ENCODE results near the gene LGALS9. TPM values are rescaled to one million over a fixed set of nuclear protein-coding genes. Genes with fewer than 3 reads are reported as not detected.

LGALS9 gene
- polyA plus RNA-seq, 1 experiment = 3.0 TPM

DNA sequence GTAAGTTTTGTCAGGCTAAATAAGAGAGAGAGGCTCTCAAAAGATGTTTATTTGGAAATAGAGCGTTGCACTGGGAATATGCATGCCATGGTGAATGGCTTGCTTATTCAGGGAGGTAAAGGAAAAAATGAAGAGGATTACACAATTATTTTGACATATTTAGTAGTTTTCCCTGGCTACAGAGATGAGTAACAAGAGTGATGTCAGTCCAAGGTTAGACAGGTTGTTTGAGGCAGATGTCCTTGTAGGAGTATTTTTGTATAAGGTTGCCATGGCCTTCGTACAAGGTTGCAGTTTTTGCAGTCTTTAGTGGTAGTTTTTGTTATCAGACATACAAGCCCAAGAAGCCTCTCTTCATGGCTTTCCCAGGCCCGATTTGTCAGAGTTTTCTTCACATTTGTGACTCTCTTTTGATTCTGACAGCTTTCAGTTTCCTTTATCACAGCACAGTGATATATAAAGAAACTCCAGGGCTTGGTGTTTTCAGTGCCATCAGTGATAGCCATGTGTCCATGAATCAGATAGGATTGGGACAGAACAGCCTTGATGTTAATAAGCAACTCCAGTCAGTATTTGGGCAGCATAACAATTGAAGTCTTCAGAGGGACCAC, 18.7 kb upstream of the LGALS9 start:
- H3K4me3 ChIP-seq (ENCODE audit: low read depth, low read length) = no peak overlapping the region
- TF ChIP-seq, protein P1, sequence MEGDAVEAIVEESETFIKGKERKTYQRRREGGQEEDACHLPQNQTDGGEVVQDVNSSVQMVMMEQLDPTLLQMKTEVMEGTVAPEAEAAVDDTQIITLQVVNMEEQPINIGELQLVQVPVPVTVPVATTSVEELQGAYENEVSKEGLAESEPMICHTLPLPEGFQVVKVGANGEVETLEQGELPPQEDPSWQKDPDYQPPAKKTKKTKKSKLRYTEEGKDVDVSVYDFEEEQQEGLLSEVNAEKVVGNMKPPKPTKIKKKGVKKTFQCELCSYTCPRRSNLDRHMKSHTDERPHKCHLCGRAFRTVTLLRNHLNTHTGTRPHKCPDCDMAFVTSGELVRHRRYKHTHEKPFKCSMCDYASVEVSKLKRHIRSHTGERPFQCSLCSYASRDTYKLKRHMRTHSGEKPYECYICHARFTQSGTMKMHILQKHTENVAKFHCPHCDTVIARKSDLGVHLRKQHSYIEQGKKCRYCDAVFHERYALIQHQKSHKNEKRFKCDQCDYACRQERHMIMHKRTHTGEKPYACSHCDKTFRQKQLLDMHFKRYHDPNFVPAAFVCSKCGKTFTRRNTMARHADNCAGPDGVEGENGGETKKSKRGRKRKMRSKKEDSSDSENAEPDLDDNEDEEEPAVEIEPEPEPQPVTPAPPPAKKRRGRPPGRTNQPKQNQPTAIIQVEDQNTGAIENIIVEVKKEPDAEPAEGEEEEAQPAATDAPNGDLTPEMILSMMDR (IDR thresholded peaks at IDR 0.05; ENCODE audit: low read depth, low read length) = no peak
- H3K9me3 ChIP-seq (ENCODE audit: control insufficient read depth, insufficient read depth, low read length) = no peaks in the 10 kb centered on the region; the same call in 1 of the 2 replicates
- H3K27me3 ChIP-seq (ENCODE audit: control insufficient read depth, insufficient read depth, low read length) = no peaks in the 10 kb centered on the region
- no peak for DNase-seq (ENCODE audit: low read depth, low spot score)
- CTCF ChIA-PET = interaction anchor here (1.1 to 7.0 kb wide), 2 partner anchors 11 to 42 kb away, joined by 4 to 60 read pairs; no protein-coding TSS in a partner anchor
- POLR2A ChIA-PET = no interaction called here
- no peak overlapping the region for H3K27ac ChIP-seq (ENCODE audit: low read depth, low read length)

- ChIA-PET CTCF (interaction anchor here (0.6 to 7.0 kb wide), 7 partner anchors 12 to 377 kb away, joined by 3 to 60 read pairs (median 4); no protein-coding TSS in a partner anchor), POLR2A (no interaction called here)
- TF ChIP-seq, protein P1 (IDR thresholded peaks at IDR 0.05; ENCODE audit: low read depth, low read length) = no peak
- Histone ChIP-seq H3K4me3 (ENCODE audit: low read depth, low read length) (no peak overlapping the region), H3K27me3 (ENCODE audit: control insufficient read depth, insufficient read depth, low read length) (no peaks in the 10 kb centered on the region), H3K9me3 (ENCODE audit: control insufficient read depth, insufficient read depth, low read length) (no peaks in the 10 kb centered on the region; the same call in 1 of the 2 replicates), H3K27ac (ENCODE audit: low read depth, low read length) (no peak overlapping the region)
- DNase-seq (ENCODE audit: low read depth, low spot score) = no peak
Measured at GRCh38 chr17:27613433-27613832, 17.6 kb upstream of the LGALS9 start.

DNA sequence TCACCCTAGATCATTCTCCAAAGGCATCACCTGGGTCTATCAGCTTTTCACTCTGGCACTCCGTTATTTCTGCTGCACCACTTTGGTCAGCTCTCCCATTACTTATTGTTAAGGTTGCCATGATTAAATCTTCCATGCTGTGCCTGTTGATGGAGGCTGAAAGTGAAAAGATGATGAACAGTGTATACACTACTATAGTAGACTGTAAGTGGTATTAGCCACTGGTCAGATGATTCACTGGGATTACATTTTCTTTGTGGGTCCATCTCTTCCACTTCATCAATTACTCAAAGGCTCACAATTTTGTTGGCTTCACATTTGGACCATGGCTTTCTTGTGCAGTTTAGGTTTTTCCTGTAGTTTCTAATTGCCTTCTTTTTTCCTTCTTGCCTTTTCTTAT, 15.9 kb upstream of the LGALS9 start:
- CTCF ChIA-PET = interaction anchor here (1.5 to 7.0 kb wide), 3 partner anchors 14 to 378 kb away, joined by 3 to 60 read pairs (median 6); no protein-coding TSS in a partner anchor
- H3K27ac ChIP-seq (ENCODE audit: low read depth, low read length) = no peak overlapping the region
- no peaks in the 10 kb centered on the region; the same call in 1 of the 2 replicates for H3K9me3 ChIP-seq (ENCODE audit: control insufficient read depth, insufficient read depth, low read length)
- no peak for DNase-seq (ENCODE audit: low read depth, low spot score)
- POLR2A ChIA-PET = no interaction called here
- H3K27me3 ChIP-seq (ENCODE audit: control insufficient read depth, insufficient read depth, low read length) = no peaks in the 10 kb centered on the region
- no peak overlapping the region for H3K4me3 ChIP-seq (ENCODE audit: low read depth, low read length)
- TF ChIP-seq, protein P1 (IDR thresholded peaks at IDR 0.05; ENCODE audit: low read depth, low read length) = no peak

DNA sequence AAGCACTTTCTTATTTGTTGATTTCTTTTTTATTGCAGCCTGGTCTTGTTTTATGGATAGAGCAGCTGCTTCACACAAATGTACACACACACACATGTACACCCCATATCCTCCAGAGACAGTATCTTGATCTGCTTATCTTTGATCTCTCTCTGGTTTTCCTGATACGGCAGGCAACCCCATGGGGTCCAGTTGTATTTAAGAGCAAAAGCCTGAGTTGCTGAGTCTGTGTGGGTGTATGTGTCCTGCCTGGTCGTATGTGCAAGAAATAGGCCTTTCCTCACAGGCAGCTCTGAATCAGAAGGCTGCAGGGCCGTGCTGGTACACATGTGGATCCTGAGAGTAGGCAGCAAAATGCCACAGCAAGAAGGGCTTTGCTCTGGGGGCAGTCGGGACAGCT, 14.6 kb upstream of the LGALS9 start:
- Histone ChIP-seq H3K4me3 (ENCODE audit: low read depth, low read length) (no peak overlapping the region), H3K27ac (ENCODE audit: low read depth, low read length) (no peak overlapping the region), H3K9me3 (ENCODE audit: control insufficient read depth, insufficient read depth, low read length) (no peaks in the 10 kb centered on the region), H3K27me3 (ENCODE audit: control insufficient read depth, insufficient read depth, low read length) (no peaks in the 10 kb centered on the region)
- TF ChIP-seq, protein P1 (IDR thresholded peaks at IDR 0.05; ENCODE audit: low read depth, low read length) = no peak
- ChIA-PET CTCF (interaction anchor here (1.1 kb wide), 1 partner anchor 13 kb away, joined by 3 read pairs; no protein-coding TSS in a partner anchor), POLR2A (no interaction called here)
- DNase-seq (ENCODE audit: low read depth, low spot score) = no peak

- TF ChIP-seq, protein P1 (IDR thresholded peaks at IDR 0.05; ENCODE audit: low read depth, low read length) = no peak
- no peak overlapping the region for H3K4me3 ChIP-seq (ENCODE audit: low read depth, low read length)
- H3K27ac ChIP-seq (ENCODE audit: low read depth, low read length) = no peak overlapping the region
- CTCF ChIA-PET = interaction anchor here (0.9 kb wide), 1 partner anchor 9 kb away, joined by 3 read pairs; no protein-coding TSS in a partner anchor
- DNase-seq (ENCODE audit: low read depth, low spot score) = no peak
- POLR2A ChIA-PET = no interaction called here
- H3K9me3 ChIP-seq (ENCODE audit: control insufficient read depth, insufficient read depth, low read length) = no peaks in the 10 kb centered on the region
- H3K27me3 ChIP-seq (ENCODE audit: control insufficient read depth, insufficient read depth, low read length) = no peaks in the 10 kb centered on the region
Measured at GRCh38 chr17:27618417-27618816, 12.6 kb upstream of the LGALS9 start.
